Gastrocnemius medialis (tissue), 4 donors: ENCODE data around the gene NEURL4.

Experiments used
- POLR2A ChIP-seq, 2 donors: fragments of 450-650 bp; IDR thresholded peaks; one replicate each; pipeline ENCODE4 v1.6.1; 2017; ENCODE audit warnings: antibody characterized with exemption in 2 of 2, mild to moderate bottlenecking in 2 of 2, moderate library complexity in 2 of 2
- TF ChIP-seq, protein P1 (sequence below), 5 experiments: fragments of 450-650 bp in 3 of 5; fragments of 200-600 bp in 2 of 5; sonication (generic) in 2 of 5; IDR thresholded peaks in 4 of 5; conservative IDR thresholded peaks in 1 of 5; 1 replicate in 4 of 5; 2 replicates in 1 of 5; pipeline ENCODE4 v1.5.1; 2016 to 2019; ENCODE audit warnings: antibody characterized with exemption in 5 of 5, mild to moderate bottlenecking in 3 of 5, moderate library complexity in 3 of 5

GRCh38 chr17:7356756-7357155 is 27.6 kb upstream of the NEURL4 start:
- TF ChIP-seq, protein P1, sequence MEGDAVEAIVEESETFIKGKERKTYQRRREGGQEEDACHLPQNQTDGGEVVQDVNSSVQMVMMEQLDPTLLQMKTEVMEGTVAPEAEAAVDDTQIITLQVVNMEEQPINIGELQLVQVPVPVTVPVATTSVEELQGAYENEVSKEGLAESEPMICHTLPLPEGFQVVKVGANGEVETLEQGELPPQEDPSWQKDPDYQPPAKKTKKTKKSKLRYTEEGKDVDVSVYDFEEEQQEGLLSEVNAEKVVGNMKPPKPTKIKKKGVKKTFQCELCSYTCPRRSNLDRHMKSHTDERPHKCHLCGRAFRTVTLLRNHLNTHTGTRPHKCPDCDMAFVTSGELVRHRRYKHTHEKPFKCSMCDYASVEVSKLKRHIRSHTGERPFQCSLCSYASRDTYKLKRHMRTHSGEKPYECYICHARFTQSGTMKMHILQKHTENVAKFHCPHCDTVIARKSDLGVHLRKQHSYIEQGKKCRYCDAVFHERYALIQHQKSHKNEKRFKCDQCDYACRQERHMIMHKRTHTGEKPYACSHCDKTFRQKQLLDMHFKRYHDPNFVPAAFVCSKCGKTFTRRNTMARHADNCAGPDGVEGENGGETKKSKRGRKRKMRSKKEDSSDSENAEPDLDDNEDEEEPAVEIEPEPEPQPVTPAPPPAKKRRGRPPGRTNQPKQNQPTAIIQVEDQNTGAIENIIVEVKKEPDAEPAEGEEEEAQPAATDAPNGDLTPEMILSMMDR (IDR thresholded peaks at IDR 0.05 in 4 of 5, conservative IDR thresholded peaks at IDR 0.05 in 1 of 5) = no peak
- TF ChIP-seq POLR2A (IDR thresholded peaks at IDR 0.05) = no peak
